GM12878 (cell line): Measurements from ENCODE around the gene POLD4. TPM values are rescaled to one million over a fixed set of nuclear protein-coding genes. Genes with fewer than 3 reads are reported as not detected.

ENCODE experiments used
- BACH1 ChIP-seq: fragments of 450-650 bp; IDR thresholded peaks from 2 replicates; pipeline ENCODE4 v1.6.1; 2017; ENCODE audit warnings: mild to moderate bottlenecking, borderline replicate concordance
- CEBPB ChIP-seq, 2 experiments: fragments of 150-350 bp in 1 of 2; IDR thresholded peaks; 2 replicates each; pipeline ENCODE4 v1.6.1; 2012 to 2014; ENCODE audit warnings: low read depth in 2 of 2, low read length in 2 of 2, borderline replicate concordance in 1 of 2, inconsistent platforms in 1 of 2
- CHD2 ChIP-seq: IDR thresholded peaks from 2 replicates; pipeline ENCODE4 v1.6.1; 2011; ENCODE audit warnings: low read depth, low read length, improper control_type of control experiment, borderline replicate concordance
- EP300 ChIP-seq, 2 experiments: fragments of 150-350 bp in 1 of 2; IDR thresholded peaks; 2 replicates each; pipeline ENCODE4 v1.6.1; 2011 to 2012; ENCODE audit warnings: low read depth in 2 of 2, low read length in 2 of 2, borderline replicate concordance in 1 of 2, improper control_type of control experiment in 1 of 2, inconsistent platforms in 1 of 2; ENCODE audit not compliant: control insufficient read depth in 1 of 2
- MEF2A ChIP-seq: IDR thresholded peaks from 2 replicates; pipeline ENCODE4 v1.6.1; 2011; ENCODE audit warnings: low read depth, mild to moderate bottlenecking, low read length, moderate library complexity; ENCODE audit not compliant: insufficient read depth
- RBBP5 ChIP-seq: fragments of 200-600 bp; sonication (generic); conservative IDR thresholded peaks from 2 replicates; pipeline ENCODE4 v1.6.1; 2016
- RCOR1 ChIP-seq: conservative IDR thresholded peaks from 2 replicates; pipeline ENCODE4 v1.6.1; 2012; ENCODE audit warnings: low read depth, low read length, improper control_type of control experiment
- RUNX3 ChIP-seq: IDR thresholded peaks from 2 replicates; pipeline ENCODE4 v1.6.1; 2012; ENCODE audit warnings: low read length, inconsistent platforms
- SIN3A ChIP-seq: IDR thresholded peaks from 2 replicates; pipeline ENCODE4 v1.6.1; 2012; ENCODE audit warnings: low read depth, low read length, improper control_type of control experiment
- SPI1 ChIP-seq: IDR thresholded peaks from 2 replicates; pipeline ENCODE4 v1.6.1; 2011; ENCODE audit warnings: low read depth, mild to moderate bottlenecking, low read length, moderate library complexity, borderline replicate concordance; ENCODE audit not compliant: insufficient read depth
- TAF1 ChIP-seq: IDR thresholded peaks from 2 replicates; pipeline ENCODE4 v1.6.1; 2011; ENCODE audit warnings: mild to moderate bottlenecking, low read depth, low read length, borderline replicate concordance
- TCF3 ChIP-seq: IDR thresholded peaks from 2 replicates; pipeline ENCODE4 v1.6.1; 2012; ENCODE audit warnings: low read depth, mild to moderate bottlenecking, low read length, borderline replicate concordance; ENCODE audit not compliant: insufficient read depth
- ZZZ3 ChIP-seq: IDR thresholded peaks from 2 replicates; pipeline ENCODE4 v1.6.1; 2011; ENCODE audit warnings: low read depth; ENCODE audit not compliant: control insufficient read depth, insufficient read length
- polyA plus RNA-seq, 11 experiments: library from polyadenylated mRNA; depleted of rRNA in 4 of 11; unstranded in 6 of 11; stranded (reverse) in 5 of 11; fragments of >200 nt; fragmentation: Nextera tagmentation in 4 of 11; fragmentation: Illumina TruSeq in 1 of 11; extraction: Ambion mirVana in 4 of 11; extraction: Trizol in 1 of 11; gene quantifications; 1 replicate in 1 of 11; 2 replicates in 10 of 11; pipeline versions ENCODE4 v1.2.1 to v1.2.3, GENCODE V29; 2011 to 2016; ENCODE audit warnings: inconsistent platforms in 2 of 11, missing spikeins in 2 of 11, low read depth in 1 of 11
- total RNA-seq, 4 experiments: library from RNA; depleted of rRNA in 3 of 4; stranded (reverse); fragments of >200 nt in 3 of 4; fragmentation: Illumina TruSeq in 1 of 4; extraction: Trizol in 1 of 4; gene quantifications; 2 replicates each; pipeline versions ENCODE4 v1.2.1 to v1.2.3, GENCODE V29; 2013 to 2021
- TF ChIP-seq, protein P1 (sequence below): IDR thresholded peaks from 2 replicates; pipeline ENCODE4 v1.6.1; 2012; ENCODE audit warnings: improper control_type of control experiment, low read depth, low read length; ENCODE audit not compliant: insufficient replicate concordance
- TF ChIP-seq, protein P2 (sequence below): fragments of 450-650 bp; IDR thresholded peaks from 2 replicates; pipeline ENCODE4 v1.6.1; 2017; ENCODE audit warnings: antibody characterized with exemption, mild to moderate bottlenecking, moderate library complexity
- TF ChIP-seq, protein P3 (sequence below): fragments of 450-650 bp; IDR thresholded peaks from 2 replicates; pipeline ENCODE4 v1.6.1; 2016; ENCODE audit warnings: mild to moderate bottlenecking
- TF ChIP-seq, protein P4 (sequence below): IDR thresholded peaks from 2 replicates; pipeline ENCODE4 v1.6.1; 2011; ENCODE audit warnings: low read depth, low read length, improper control_type of control experiment, borderline replicate concordance
- TF ChIP-seq, protein P5 (sequence below): IDR thresholded peaks from 2 replicates; pipeline ENCODE4 v1.6.1; 2012; ENCODE audit warnings: low read depth, low read length, improper control_type of control experiment

Gene POLD4
- total and polyA plus RNA-seq, 10 of the 15 experiments (the other 5 are each of a cell fraction or from before 2014, with no cell fraction given) = 8.1 to 176 (median 88.1) TPM

DNA sequence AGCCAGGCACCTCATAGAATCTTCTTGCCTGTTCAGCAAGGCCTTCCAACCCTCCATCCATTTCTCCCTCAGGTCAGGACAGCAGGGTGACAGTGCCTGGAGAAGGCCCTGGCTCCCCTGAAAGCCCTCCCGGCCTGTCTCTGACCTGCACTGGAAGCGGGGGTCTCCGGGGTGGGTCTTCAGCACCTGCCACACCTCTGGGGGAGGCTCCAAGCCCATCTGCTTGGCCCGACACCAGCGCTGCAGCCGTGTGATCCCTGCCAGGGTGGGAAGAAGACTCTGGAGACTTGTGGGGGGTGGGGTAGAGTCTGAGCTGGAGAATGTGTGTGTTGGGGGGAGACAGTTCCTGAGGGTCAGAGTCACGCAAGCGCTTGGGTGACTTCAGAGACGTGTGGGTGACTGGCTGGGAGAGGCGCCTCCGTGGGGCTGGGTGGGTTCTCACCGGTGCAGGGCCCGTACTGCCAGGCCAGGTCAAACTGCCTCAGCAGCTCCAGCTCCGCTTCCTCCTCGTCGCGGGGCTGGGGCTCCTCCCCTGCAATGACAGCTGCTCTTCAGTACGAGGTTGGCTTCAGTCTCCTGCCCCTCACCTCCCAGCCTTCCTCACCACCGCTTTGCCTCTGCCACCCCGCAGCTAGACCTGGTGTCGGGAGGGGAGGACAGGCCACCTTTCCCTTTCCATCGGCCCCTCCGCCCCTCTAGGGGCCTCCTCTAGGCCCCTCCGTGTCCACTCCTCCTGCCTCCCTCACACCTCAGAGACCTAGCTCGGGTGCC is 615 bp downstream of the POLD4 start (continued):
- TF ChIP-seq, protein P1, sequence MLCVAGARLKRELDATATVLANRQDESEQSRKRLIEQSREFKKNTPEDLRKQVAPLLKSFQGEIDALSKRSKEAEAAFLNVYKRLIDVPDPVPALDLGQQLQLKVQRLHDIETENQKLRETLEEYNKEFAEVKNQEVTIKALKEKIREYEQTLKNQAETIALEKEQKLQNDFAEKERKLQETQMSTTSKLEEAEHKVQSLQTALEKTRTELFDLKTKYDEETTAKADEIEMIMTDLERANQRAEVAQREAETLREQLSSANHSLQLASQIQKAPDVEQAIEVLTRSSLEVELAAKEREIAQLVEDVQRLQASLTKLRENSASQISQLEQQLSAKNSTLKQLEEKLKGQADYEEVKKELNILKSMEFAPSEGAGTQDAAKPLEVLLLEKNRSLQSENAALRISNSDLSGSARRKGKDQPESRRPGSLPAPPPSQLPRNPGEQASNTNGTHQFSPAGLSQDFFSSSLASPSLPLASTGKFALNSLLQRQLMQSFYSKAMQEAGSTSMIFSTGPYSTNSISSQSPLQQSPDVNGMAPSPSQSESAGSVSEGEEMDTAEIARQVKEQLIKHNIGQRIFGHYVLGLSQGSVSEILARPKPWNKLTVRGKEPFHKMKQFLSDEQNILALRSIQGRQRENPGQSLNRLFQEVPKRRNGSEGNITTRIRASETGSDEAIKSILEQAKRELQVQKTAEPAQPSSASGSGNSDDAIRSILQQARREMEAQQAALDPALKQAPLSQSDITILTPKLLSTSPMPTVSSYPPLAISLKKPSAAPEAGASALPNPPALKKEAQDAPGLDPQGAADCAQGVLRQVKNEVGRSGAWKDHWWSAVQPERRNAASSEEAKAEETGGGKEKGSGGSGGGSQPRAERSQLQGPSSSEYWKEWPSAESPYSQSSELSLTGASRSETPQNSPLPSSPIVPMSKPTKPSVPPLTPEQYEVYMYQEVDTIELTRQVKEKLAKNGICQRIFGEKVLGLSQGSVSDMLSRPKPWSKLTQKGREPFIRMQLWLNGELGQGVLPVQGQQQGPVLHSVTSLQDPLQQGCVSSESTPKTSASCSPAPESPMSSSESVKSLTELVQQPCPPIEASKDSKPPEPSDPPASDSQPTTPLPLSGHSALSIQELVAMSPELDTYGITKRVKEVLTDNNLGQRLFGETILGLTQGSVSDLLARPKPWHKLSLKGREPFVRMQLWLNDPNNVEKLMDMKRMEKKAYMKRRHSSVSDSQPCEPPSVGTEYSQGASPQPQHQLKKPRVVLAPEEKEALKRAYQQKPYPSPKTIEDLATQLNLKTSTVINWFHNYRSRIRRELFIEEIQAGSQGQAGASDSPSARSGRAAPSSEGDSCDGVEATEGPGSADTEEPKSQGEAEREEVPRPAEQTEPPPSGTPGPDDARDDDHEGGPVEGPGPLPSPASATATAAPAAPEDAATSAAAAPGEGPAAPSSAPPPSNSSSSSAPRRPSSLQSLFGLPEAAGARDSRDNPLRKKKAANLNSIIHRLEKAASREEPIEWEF = no peak
- no peak for TF ChIP-seq MEF2A
- no peak; the same call in 1 of the 2 replicates for TF ChIP-seq SIN3A
- TF ChIP-seq TAF1 = no peak
- no peak for TF ChIP-seq ZZZ3
- no peak for TF ChIP-seq CEBPB (IDR thresholded peaks at IDR 0.05; ENCODE audit: borderline replicate concordance in 1 of 2, low read depth in 2 of 2, low read length in 2 of 2)
- no peak for TF ChIP-seq RUNX3
- TF ChIP-seq EP300 (IDR thresholded peaks at IDR 0.05; ENCODE audit: borderline replicate concordance in 1 of 2, control insufficient read depth in 1 of 2, low read depth in 2 of 2, low read length in 2 of 2) = no peak
- TF ChIP-seq, protein P2, sequence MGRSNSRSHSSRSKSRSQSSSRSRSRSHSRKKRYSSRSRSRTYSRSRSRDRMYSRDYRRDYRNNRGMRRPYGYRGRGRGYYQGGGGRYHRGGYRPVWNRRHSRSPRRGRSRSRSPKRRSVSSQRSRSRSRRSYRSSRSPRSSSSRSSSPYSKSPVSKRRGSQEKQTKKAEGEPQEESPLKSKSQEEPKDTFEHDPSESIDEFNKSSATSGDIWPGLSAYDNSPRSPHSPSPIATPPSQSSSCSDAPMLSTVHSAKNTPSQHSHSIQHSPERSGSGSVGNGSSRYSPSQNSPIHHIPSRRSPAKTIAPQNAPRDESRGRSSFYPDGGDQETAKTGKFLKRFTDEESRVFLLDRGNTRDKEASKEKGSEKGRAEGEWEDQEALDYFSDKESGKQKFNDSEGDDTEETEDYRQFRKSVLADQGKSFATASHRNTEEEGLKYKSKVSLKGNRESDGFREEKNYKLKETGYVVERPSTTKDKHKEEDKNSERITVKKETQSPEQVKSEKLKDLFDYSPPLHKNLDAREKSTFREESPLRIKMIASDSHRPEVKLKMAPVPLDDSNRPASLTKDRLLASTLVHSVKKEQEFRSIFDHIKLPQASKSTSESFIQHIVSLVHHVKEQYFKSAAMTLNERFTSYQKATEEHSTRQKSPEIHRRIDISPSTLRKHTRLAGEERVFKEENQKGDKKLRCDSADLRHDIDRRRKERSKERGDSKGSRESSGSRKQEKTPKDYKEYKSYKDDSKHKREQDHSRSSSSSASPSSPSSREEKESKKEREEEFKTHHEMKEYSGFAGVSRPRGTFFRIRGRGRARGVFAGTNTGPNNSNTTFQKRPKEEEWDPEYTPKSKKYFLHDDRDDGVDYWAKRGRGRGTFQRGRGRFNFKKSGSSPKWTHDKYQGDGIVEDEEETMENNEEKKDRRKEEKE = no peak
- TF ChIP-seq BACH1 = peak; percentile 14; the same call in 1 of the 2 replicates
- TF ChIP-seq RCOR1 = no peak
- TF ChIP-seq, protein P3, sequence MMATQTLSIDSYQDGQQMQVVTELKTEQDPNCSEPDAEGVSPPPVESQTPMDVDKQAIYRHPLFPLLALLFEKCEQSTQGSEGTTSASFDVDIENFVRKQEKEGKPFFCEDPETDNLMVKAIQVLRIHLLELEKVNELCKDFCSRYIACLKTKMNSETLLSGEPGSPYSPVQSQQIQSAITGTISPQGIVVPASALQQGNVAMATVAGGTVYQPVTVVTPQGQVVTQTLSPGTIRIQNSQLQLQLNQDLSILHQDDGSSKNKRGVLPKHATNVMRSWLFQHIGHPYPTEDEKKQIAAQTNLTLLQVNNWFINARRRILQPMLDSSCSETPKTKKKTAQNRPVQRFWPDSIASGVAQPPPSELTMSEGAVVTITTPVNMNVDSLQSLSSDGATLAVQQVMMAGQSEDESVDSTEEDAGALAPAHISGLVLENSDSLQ = peak; percentile 51
- no peak for TF ChIP-seq SPI1
- no peak for TF ChIP-seq RBBP5
- no peak for TF ChIP-seq CHD2
- TF ChIP-seq, protein P4, sequence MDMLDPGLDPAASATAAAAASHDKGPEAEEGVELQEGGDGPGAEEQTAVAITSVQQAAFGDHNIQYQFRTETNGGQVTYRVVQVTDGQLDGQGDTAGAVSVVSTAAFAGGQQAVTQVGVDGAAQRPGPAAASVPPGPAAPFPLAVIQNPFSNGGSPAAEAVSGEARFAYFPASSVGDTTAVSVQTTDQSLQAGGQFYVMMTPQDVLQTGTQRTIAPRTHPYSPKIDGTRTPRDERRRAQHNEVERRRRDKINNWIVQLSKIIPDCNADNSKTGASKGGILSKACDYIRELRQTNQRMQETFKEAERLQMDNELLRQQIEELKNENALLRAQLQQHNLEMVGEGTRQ = no peak
- TF ChIP-seq, protein P5, sequence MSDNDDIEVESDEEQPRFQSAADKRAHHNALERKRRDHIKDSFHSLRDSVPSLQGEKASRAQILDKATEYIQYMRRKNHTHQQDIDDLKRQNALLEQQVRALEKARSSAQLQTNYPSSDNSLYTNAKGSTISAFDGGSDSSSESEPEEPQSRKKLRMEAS = no peak; the same call in 1 of the 2 replicates
- TF ChIP-seq TCF3 = no peak
